ENCODE data around the gene DISC1.

GRCh38 chr1:231606712-231607111, 19.9 kb upstream of the DISC1 start:
- TF ChIP-seq POLR2AphosphoS5 (IDR thresholded peaks at IDR 0.05; ENCODE audit: low read depth, low read length) (no peak), POLR2A (IDR thresholded peaks at IDR 0.05; ENCODE audit: low read depth, low read length) (no peak), PAX5 (IDR thresholded peaks at IDR 0.05; ENCODE audit: insufficient read depth, low read length, severe bottlenecking) (no peak)

Measured in GM12891 (cell line).